Globus pallidus (tissue), 1 donor: Measurements from ENCODE around the gene RAB17.

Source experiments
- DNase-seq: peaks from one replicate; pipeline ENCODE4 v3.0.0-alpha.2; 2015; ENCODE audit warnings: low spot score

RAB17 gene

GRCh38 chr2:237538901-237539300 lies 51.6 kb downstream of the RAB17 start:
- no peak for DNase-seq

DNA sequence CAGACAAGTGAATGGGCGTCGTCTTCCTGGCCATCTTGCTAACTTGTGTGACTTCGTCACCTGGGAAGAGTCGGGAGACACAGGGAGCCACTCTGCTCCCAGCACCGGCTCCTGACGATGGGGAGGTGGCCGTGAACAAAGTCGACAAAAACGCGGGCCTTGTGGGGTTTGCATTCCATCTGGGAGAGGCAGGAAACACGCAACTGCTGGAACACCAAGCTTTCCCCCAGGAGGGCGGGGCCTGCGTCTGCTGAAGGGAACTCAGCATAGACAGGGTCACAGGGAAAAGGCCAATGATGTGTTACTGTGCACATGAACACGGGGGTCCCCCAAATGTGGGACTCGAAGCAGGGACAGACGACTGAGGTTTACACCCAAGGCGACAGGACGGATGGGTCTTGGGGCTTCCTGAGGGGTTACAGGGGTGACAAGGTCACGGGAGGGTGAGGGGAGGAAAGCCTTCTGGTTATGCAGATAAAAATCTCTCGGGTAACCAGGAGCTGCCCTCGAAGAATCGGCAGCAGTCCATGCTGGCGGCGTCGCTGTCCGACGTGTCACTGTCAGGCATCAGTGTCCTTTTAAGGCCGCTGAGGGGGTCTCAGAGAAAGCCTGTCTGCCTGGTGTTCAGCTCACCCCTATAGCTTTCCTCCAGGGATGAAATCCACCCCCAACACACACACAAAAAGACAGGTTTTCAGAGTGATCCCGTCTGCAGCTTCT lies 52.4 kb downstream of the RAB17 start:
- DNase-seq: no peak

DNA sequence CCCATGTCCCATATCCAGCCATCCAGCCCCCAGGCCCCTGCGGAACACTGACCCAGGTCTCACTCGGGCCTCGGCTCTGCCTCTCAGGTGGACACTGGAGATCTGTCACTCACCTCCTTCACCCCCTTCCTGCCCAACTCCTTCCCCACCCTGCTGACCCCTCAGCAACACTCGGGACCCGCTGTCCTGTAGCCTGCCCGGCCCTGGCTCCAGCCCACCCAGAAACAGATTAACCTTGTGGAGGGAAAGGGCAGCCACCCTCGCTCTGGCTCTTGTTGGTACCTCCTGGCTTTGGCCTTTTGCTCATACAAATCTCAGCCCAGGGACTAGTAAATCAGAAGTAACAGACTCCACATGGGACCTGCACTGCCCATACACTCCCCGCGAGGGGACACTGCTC lies 53.9 kb downstream of the RAB17 start:
- no peak for DNase-seq

GRCh38 chr2:237536083-237536415 lies 54.5 kb downstream of the RAB17 start:
- DNase-seq: no peak

GRCh38 chr2:237535385-237536082 lies 55.0 kb downstream of the RAB17 start:
- no peak for DNase-seq

DNA sequence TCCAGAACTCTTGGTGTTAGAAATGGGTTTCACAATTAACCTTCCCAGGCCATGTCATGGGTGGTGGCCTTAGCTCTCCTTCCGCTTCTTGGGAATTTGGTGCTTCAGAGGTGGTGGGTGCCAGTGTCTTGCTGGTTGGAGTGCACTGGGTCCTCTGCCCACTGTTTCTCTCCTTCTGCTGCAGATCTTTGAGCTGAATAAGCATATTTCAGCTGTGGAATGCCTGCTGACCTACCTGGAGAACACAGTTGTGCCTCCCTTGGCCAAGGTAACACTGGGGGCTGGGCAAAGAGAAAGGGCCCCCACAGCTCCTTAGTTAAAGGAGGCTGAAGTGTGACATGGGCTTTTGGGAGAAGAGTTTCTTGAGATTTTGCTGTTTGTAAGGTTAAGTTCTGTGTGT lies 56.2 kb downstream of the RAB17 start:
- no peak for DNase-seq

- no peak for DNase-seq
Measured at GRCh38 chr2:237533668-237534161, 56.8 kb downstream of the RAB17 start.

- no peak for DNase-seq
Measured at GRCh38 chr2:237532160-237532559, 58.4 kb downstream of the RAB17 start.

DNA sequence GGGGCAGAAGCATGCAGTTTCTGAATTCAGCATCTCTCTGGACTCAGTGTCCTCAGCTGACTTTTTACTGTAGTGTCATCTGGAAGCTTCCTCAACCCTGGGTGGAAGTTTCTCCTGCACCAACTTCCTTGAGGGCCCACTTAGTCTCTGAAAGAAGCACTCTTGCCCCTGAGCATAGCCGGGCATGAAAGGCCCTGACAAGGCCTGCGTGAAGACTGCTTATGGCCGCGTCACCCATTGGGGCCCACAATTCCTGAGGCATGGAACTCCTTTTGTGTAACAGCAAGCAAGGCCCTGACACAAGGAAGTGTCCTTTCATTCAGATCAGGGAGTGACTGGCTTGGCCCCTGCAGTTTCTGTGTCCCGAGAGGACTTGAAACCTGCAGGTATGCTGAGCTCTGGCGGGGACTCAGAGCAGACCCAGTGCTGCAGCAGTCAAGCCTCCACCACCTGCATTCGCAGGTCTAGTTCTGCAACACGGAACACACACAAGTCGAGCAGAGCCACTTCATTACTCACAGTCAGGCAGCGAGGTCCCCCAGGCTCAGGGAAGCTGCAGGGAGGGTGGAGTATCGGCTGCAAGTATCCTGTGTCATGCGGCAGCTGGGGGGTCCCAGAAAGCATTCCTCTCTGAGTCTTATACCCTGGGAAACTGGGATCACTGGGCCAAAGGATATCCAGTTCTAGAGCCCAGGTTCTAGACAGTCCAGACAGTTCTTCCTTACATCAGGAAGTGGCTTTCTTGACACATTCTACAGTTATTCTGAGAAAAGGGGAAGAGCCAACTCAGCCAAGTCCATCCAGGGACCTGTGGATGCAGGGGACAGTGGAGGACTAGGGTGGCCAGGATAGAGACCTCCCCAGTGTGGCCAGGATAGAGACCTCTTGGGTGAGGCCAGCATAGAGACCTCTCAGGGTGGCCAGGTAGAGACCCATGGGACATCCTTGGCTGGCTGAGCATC lies 59.8 kb downstream of the RAB17 start:
- DNase-seq: peak; percentile 13

DNA sequence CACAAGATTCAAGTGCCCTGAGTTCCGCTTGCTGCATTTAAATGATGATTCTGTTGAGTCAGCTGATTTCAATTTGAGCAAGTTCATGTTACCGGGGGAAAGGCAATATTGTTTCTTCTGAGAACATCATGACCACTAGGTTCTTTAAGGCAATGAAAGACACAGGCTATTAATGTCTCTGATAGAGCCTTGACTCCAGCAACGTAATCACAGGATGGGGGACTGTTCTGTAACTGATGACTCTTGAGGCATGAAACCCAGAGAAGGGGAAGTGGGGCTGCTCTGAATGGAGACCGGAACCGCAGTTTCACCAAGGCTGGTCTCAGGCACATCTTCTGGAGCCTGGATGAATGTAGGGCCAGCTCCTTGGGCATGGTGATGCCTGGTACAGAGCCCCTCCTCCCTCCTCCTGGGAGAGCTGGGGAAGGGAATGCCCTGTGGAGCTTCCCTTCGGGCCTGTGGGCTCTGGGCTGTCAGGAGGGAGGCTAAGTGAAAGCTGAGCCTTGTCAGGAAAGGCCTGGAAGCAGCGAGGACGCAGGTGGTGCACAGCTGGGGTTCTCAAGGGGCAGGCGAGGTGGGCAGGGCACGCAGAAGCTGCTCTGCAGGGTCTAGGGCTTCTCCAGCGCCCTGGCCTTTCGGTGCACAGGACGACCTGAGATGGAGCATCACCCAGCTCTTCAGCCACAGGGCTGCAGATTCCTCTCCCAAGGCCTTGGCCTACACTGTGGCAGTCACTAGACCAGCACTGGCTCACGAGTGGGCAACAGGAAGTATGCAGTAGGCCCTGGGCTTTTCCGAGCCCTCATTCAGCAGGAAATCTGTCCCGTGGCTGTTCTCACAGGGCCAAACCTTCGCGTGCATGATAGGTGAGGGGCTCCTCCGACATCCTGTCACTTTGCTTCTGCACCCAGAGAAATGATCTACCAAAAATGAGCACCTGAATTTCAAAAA lies 60.8 kb downstream of the RAB17 start:
- peak; percentile 34 for DNase-seq

- DNase-seq: no peak
Measured at GRCh38 chr2:237527766-237528165, 62.8 kb downstream of the RAB17 start.

DNA sequence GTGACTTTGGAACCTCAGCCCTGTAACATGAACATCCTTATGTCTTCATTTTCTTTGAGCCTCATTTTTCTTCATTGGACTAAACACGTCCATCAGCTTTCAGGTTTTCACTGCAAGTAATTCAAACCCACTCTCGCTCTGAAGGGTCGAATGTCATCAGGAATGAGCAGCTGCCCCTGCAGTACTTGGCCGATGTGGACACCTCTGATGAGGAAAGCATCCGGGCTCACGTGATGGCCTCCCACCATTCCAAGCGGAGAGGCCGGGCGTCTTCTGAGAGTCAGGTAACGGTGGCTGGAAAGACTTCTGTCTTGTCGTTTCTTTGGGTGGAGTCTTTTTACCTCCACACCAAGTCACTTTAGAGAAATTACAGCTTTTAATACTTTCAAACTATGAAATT lies 63.3 kb downstream of the RAB17 start:
- no peak for DNase-seq

DNA sequence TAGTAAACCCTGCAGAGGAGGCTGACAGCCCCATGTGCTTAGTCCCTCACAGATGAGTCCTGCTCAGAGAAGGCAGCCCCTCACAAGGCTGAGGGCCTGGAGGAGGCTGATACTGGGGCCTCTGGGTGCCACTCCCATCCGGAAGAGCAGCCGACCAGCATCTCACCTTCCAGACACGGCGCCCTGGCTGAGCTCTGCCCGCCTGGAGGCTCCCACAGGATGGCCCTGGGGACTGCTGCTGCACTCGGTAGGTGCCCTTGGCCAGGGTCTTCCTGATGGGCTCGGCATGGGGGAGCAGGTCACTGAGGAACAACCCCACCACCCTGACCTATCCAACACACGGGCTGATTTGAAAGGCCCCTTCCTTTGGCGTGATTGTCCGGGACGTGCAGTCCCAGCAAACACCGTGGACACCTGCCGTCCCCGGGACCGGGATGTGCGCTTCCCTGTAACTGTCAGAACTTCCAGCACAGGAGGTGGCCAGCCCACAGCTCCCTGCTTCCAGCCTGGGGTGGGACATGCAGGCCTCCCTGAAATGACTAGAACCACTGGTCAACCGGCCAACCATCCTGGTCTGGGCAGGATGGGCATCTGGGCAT lies 64.9 kb downstream of the RAB17 start:
- DNase-seq: no peak

DNA sequence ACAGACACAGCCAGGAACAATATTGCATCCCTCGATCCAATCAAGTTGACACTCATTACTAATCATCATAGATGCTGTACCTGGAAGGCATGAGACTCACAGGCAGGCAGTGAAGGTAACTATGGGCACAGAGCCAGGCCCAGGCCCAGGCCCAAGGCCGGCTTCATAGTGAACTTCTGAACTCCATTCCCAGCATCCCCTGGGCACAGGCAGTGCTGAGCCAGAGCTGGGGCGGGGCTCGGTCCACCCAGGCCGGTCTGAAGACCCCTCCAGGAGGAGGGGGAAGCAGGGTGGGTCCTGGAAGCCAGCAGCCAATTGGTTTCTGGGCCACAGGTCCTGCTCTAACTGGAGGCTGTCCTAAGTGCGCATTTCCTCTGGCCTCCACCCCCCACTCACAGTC lies 65.9 kb downstream of the RAB17 start:
- no peak for DNase-seq
